ENCODE measurements around the gene NPAS1.

The NPAS1 gene

GRCh38 chr19:47019431-47020041 is at the start of gene NPAS1:
Gene NPAS1 (plus strand): TSS chr19:47019837. CDS start chr19:47021048, 1,211 bp downstream.
- no peak for DNase-seq

GRCh38 chr19:46970815-46971214 is 48.8 kb upstream of the NPAS1 start:
- no peak for DNase-seq

GRCh38 chr19:46972311-46972710 is 47.3 kb upstream of the NPAS1 start:
- no peak for DNase-seq

- no peak for DNase-seq
Measured at GRCh38 chr19:46974181-46974580, 45.5 kb upstream of the NPAS1 start.

GRCh38 chr19:46975011-46975924 is 44.4 kb upstream of the NPAS1 start:
- no peak for DNase-seq

- DNase-seq: no peak
Measured at GRCh38 chr19:46975925-46976782, 43.5 kb upstream of the NPAS1 start.

GRCh38 chr19:46976845-46977320 is 42.8 kb upstream of the NPAS1 start:
- no peak for DNase-seq

GRCh38 chr19:46977548-46977947 is 42.1 kb upstream of the NPAS1 start:
- DNase-seq: no peak

GRCh38 chr19:46978171-46978869 is 41.3 kb upstream of the NPAS1 start:
- no peak for DNase-seq

GRCh38 chr19:46979126-46980105 is 40.2 kb upstream of the NPAS1 start:
- DNase-seq: no peak

- no peak for DNase-seq
Measured at GRCh38 chr19:46980761-46981160, 38.9 kb upstream of the NPAS1 start.

- no peak for DNase-seq
Measured at GRCh38 chr19:46981286-46981945, 38.2 kb upstream of the NPAS1 start.

- DNase-seq: no peak
Measured at GRCh38 chr19:46983097-46983496, 36.5 kb upstream of the NPAS1 start.

- no peak for DNase-seq
Measured at GRCh38 chr19:46984077-46985010, 35.3 kb upstream of the NPAS1 start.

- peak; percentile 37 for DNase-seq
Measured at GRCh38 chr19:46985542-46986415, 33.9 kb upstream of the NPAS1 start.

- no peak for DNase-seq
Measured at GRCh38 chr19:46988614-46989230, 30.9 kb upstream of the NPAS1 start.

- DNase-seq: peak; percentile 62
Measured at GRCh38 chr19:46990991-46991676, 28.5 kb upstream of the NPAS1 start.
